ENCODE measurements around the gene USP5.

USP5 gene

DNA sequence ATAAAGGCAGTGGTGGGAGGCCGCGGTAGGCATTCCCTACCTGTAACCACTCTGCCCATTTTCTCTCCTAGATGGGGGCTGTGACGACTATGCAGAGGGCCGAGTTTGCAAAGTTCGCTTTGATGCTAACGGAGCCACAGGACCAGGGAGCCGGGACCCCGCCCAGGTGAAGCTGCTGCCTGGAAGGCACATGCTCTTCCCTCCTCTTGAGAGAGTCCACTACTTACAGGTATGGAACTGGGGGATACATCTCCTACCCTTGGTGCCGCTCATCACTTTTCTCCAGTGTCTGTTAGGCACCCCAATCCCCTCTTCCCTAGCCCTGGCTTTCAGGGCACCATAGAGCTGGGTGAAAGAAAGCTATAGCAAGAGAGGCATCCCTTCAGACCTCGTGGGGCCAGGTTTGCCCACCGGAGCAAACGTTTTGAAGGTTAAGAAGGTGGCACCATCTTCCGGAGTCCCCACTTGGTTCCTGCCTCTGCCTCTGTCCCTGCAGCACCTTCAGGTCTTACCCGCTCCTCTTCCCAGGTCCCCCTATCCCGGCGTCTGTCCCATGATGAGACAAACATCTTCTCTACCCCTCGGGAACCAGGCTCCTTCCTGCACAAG lies 25.7 kb upstream of the USP5 start:
- DNase-seq (ENCODE audit: low read depth, low spot score), result no peak

DNA sequence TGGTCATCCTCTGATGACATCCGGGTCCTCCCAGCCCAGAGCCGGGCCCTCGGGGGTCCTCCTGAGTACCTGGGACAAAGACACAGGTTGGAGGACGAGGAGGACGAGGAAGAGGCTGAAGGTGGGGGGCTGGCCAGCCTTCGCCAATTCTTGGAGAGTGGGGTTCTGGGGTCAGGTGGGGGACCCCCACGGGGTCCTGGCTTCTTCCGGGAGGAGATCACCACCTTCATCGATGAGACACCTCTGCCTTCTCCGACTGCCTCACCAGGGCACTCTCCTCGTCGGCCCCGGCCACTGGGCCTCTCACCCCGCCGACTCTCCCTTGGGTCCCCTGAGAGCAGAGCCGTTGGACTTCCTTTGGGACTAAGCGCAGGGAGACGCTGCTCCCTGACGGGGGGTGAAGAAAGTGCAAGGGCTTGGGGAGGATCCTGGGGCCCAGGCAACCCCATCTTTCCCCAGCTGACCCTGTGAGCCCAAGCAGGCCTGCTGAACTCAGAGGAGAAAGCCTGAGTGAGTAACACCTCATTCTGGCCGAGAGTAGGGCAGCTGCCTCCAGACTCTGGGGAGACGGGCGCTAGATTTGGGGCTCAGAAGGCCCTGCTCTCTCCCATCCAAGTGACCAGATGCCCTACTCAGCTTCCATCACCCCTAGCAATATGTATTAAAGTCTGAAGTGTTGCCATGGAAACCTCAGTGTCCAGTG lies 25.1 kb upstream of the USP5 start:
- no peak for DNase-seq (ENCODE audit: low read depth, low spot score)

DNA sequence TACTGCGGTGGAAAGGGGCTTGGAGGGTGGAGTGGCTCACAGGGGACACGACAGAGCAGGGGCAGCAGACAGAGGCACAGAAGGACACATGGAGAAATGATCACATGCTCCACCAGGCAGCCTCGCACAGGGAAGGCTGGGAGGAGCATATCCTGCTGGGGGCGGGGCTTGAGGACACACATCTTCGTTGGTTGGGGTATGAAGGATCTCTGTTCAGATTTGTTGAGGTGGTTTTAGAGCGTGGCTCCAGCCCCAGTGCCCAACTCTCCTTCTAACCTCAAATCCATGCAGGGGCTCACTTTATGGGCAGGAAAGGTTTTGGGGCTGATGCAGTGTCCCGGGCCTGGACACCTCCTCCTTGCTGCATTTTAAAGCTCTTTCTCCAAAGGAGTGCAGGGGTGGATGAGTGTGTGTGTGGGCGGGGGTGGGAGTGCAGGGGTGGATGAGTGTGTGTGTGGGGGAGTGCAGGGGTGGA lies 24.5 kb upstream of the USP5 start:
- DNase-seq (ENCODE audit: low read depth, low spot score), result peak; percentile 86

DNA sequence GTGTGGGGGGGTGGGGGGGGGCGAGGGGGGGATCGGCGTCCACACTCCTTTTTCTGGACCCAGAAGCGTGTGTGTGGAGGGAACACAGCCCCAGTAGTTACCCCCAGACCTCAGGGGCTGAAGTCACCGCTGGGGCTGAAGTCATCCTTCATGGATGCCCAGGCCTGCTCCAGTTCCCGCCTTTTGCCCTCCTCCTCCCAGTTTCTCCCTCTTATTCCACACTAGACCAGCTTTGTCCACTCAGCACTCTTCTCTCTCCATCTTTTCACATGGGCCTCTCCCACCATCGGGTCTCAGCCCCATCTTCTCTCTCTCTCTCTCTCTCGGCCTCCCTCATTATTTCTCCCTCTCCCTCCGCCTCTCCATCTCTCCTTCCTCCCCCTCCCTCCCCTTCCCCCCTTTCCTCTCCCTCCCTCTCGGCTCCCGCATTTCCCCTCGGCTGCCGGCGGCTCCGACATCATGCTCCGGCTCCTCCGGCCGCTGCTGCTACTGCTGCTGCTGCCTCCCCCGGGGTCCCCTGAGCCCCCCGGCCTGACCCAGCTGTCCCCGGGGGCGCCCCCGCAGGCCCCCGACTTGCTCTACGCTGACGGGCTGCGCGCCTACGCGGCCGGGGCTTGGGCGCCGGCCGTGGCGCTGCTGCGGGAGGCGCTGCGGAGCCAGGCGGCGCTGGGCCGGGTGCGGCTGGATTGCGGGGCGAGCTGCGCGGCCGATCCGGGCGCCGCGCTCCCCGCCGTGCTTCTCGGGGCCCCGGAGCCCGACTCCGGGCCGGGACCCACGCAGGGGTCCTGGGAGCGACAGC lies 23.8 kb upstream of the USP5 start, which contains the start of gene P3H3:
Gene P3H3 (plus strand): TSS at position 426 of the 799 bp plus-strand sequence. CDS start 34 bp downstream, at position 460.
- DNase-seq (ENCODE audit: low read depth, low spot score), result no peak

DNA sequence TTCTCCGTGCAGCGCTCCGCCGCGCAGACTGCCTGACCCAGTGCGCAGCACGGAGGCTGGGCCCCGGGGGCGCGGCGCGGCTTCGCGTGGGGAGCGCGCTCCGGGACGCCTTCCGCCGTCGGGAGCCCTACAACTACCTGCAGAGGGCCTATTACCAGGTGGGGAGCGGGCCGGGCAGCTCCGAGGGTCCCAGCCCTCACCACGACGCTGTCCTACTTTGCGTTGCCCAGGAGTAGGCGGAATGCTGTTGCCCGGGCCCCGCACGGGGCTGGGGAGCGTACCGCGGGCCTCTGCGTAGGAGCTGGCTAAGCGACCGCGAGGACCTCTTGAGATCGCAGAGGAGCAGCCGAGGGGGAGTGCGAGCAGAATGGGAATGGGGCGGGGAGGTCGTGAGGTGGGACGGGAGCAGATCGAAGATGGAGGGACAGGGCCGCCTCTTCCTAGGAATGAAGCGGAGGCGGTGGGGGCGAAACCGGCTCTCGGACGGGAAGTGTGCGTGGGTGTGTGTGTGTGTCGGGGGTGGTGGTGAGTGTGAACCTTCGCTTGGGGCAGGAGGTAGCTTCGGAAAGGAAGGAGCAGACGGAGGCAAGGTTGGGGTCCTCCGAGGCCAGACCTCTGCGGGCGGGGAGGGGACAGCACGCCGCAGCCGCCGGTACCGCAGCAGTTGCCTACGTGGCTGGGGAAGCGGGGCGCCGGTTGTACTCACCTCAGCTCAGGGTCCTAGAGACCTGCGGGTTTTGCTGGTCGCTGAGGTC lies 23.0 kb upstream of the USP5 start:
- DNase-seq (ENCODE audit: low read depth, low spot score), result peak; percentile 63

DNA sequence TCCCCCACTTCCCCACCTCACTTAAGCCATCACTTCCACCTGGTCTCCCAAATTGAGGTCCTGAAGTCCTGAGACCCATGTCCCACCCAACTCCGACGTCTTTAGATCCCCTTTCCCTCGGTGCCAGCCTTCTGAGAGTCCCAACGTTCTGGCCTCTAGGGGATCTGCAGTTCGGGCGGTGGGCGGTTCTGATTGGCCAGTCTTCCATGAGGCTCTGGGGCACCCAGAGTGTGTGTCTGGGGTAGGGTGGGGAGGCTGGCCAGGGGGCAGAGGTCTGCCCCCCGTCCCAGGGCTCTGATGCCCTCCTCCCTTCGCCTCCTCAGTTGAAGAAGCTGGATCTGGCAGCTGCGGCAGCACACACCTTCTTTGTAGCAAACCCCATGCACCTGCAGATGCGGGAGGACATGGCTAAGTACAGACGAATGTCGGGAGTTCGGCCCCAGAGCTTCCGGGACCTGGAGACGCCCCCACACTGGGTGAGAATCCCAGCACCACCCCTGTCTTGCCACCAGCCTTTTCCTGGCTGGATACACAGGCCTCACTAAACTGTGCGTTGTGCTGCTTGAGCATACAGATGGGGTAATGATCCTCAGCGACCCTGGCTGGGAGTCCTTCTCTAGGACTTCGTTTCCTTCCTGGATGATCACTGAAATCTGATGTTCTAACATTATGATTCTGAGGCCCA lies 22.3 kb upstream of the USP5 start:
- peak; percentile 61 for DNase-seq (ENCODE audit: low read depth, low spot score)

DNA sequence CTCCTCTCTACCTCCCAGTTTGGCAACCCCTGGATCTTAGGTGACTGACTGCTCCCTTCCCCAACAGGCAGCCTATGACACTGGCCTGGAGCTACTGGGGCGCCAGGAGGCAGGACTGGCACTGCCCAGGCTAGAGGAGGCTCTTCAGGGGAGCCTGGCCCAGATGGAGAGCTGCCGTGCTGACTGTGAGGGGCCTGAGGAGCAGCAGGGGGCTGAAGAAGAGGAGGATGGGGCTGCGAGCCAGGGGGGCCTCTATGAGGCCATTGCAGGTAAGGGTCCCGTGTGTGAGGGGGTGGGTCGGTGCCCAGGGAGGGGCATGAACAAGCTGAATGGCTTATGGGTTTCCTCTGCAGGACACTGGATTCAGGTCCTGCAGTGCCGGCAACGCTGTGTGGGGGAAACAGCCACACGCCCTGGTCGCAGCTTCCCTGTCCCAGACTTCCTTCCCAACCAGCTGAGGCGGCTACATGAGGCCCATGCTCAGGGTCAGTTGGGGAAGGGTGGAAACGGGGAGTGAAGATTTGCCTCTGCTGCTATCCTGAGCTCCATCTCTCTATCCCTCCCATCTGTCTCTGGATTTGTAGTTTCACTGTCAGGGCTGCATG lies 21.6 kb upstream of the USP5 start:
- no peak for DNase-seq (ENCODE audit: low read depth, low spot score)

DNA sequence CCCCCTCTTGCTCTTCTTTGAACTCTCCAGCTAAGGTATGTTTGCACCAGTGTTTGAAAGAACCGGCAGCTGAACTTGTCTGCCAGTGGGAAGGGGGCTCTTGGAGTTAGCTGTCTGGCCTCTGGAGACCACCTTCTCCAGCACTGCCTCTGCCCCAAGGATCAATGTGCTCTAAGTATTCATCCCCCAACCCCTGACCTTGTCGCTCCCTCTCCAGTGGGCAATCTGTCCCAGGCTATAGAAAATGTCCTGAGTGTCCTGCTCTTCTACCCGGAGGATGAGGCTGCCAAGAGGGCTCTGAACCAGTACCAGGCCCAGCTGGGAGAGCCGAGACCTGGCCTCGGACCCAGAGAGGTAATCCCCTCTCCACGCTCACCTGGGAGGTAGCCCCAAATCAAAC lies 21.0 kb upstream of the USP5 start:
- no peak for DNase-seq (ENCODE audit: low read depth, low spot score)

DNA sequence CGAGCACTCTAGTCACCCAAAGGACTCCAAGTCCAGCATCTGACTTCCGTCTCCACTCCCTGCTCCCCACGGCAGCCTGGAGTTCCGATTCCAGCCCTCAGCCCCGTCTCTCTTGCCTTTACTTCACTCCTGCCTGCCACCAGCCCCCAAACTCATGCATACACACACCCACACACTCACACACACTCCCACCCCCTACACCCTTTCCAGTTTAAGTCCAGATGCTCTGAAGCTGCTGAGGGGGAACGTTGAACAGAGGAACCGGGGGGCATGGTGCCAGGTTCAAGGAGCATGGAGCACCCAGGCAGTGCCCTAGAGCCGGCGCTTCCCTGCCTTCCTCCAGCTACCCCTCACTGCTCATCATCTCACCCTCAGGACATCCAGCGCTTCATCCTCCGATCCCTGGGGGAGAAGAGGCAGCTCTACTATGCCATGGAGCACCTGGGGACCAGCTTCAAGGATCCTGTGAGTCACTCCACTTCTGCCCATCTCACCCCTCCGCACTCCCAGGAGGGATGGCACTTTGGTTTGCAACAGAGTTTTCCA lies 20.4 kb upstream of the USP5 start:
- no peak for DNase-seq (ENCODE audit: low read depth, low spot score)

DNA sequence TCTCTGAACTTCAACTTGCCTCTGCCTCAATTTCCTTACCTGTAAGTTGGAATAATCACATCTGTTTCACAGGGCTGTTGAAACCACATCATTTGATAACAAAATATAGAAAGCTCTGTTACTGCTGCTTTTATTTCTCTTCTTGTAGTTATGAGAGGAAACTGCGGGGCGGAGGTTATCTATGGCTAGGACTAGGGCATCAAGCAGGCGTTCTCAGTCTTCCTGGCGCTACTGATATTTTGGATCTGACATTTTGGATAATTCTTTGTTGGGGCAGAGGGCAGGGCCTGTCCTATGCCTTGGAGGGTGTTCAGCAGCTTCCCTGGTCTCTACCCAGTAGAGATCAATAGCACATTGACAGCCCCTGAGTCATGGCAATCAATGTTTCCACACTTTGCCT lies 19.8 kb upstream of the USP5 start:
- DNase-seq (ENCODE audit: low read depth, low spot score), result no peak

DNA sequence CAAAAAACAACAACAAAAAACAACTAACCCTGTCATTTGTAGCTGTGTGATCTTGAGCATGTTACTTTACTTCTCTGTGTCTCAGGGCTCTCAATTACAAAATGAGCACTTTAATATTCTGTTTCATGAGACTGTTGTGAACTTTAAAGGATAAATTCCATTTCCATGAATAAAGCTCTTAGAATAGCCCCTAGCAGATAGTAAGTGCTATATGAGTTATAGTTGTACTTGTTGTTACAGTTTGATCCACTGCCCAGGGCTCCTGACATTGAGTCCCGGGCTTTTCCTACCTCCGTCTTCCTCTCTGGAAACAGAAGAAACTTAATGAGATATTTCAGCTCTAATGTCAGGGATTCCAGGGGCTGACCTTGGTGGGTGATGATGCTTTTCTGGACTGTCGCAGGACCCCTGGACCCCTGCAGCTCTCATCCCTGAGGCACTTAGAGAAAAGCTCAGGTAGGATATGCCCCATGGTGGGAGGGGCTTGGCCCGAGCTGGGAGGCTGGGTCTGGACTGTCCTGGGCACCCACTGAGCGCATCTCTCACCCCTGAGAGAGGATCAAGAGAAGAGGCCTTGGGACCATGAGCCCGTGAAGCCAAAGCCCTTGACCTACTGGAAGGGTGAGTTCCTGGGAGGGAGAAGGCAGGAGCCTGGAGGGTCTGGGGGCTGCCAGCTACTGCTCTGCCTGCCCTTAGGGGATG lies 18.6 kb upstream of the USP5 start:
- DNase-seq (ENCODE audit: low read depth, low spot score), result no peak

DNA sequence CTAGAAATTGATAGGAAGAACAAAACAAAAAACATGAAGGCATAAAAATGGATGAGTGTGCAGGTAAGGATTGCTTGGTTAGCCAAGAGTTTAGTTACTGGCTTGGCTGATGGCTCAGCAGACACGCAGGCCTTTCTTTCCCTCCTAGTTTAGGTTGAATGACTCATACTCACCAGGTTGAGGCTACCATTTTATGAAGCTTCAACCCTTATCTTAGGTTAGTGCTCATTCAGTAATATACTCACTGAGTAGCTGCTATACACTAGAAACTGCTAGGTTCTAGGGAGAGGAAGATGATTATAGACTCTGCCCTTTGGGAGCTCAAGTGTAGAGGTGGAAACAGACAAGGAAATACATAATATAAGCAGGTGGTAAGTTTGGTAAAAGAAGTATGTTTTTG lies 17.7 kb upstream of the USP5 start:
- no peak for DNase-seq (ENCODE audit: low read depth, low spot score)

DNA sequence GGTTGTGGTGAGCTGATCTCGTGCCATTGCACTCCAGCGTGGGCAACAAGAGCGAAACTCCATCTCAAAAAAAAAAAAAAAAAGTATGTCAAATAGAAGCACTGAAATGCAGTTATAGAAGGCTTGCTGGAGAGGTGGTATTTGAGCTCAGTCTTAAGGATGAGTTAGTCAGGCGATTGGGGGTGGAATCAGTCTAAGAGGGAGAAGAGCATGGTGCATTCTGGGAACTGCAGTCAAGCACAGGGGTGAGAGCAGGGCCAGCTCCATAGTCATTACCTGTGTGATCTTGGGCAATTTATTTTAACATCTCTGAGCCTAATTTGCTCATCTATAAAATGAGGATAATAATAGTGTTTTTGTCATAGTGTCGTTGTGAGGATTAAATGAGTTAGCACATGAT lies 17.1 kb upstream of the USP5 start:
- DNase-seq (ENCODE audit: low read depth, low spot score), result no peak

DNA sequence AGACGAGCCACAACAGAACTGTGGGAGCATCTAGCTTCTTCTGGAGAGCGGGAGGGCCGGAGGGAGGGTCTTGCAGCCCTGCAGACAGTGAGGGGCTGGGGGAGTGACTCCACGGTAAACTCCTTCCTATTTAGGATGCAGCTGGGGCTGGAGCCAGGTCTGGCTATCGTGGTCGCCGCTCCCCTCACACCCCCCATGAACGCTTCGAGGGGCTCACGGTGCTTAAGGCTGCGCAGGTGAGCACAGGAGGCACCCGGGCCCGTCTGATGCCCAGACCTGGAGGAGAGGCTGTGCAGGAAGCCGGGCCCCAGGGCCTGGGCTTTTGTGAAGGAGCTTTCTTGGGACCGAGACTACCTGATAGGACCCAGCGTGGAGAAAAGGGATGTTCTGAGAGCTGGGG lies 15.1 kb upstream of the USP5 start:
- DNase-seq (ENCODE audit: low read depth, low spot score), result no peak

DNA sequence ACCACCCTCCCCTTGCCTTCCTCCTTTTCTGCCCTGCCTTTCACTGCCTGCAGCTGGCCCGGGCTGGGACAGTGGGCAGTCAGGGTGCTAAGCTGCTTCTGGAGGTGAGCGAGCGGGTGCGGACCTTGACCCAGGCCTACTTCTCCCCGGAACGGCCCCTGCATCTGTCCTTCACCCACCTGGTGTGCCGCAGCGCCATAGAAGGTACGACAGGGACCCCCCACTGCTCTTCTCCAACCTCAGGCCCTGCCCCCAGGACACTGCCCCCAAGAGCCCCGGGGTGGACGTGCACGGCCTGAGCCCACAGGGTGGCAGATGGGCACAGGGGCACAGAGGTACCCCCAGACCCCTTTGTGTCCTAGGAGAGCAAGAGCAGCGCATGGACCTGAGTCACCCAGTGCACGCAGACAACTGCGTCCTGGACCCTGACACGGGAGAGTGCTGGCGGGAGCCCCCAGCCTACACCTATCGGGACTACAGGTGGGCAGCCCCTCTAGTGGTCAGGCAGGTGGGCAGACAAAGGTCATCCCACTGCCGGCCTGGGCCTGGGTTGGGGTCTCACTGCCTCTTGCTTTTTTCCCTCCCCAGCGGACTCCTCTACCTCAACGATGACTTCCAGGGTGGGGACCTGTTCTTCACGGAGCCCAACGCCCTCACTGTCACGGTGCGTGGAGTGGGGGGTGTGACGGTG lies 14.4 kb upstream of the USP5 start:
- no peak for DNase-seq (ENCODE audit: low read depth, low spot score)

DNA sequence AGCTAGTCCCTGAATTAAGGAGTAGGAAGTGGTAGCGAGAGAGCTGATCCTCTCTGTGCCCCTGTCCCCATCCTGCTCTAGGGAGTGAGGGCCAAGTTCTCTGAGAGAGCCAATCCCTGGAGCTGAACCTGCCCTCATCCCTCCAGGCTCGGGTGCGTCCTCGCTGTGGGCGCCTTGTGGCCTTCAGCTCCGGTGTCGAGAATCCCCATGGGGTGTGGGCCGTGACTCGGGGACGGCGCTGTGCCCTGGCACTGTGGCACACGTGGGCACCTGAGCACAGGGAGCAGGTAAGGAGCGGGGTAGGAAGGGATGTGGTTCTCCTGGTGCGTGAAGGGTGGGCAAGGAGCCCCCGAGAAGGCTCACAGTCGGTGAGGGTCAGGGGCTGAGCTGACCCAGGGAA lies 13.1 kb upstream of the USP5 start:
- DNase-seq (ENCODE audit: low read depth, low spot score), result no peak

DNA sequence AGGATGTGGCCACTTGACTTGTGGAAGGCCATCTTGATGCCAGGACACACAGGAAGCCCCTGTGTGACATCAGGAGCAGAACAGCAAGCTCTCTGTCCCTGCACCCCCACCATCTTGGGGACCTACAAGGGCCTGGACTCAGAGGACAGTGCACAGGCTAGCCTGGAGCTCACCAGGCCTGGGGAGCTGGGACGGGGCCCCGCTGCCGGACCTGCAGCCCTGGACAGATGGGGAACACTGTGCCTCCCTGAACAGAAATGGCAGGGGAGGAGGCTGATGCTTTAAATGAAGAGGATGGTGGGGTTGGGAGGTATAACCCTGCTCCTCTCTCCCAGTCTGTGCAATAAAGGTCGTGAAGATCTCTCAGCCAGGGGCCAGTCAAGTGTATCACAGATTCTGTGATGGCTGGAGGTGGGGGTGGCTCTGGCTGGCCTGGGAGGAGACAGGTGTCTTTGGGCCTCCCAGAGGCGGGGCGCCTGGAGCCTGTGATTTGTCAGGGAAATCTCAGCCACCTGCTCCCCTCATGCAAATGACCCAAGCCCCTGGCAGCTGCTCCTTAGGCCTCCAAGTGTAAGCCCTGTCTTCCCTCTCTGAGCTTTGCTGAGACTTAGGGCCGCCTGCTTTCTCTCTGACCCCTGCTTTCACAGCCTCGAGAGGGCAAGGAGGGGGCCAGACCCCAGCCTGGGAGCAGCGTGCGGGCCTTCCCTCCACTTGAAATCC lies 12.3 kb upstream of the USP5 start:
- no peak for DNase-seq (ENCODE audit: low read depth, low spot score)

DNA sequence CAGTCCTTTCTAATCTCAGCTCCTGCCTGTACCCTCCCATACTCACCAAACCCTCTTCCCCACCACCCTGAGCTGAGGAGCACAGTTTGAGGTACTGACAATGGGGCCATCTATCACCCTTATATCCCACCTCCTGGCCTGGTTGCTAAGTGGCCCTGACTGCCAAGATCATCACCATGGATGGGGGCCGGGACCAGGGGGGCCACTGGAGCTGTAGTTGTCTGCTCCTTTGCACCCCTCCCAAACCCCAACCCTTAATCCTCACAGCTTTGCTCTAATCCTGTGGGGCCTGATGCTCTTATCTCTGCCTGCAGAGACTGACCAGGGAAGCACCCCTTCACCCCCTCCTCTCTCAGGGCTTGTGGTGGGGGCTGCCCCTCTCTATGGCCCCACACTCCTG lies 11.6 kb upstream of the USP5 start:
- DNase-seq (ENCODE audit: low read depth, low spot score), result no peak

Data from ELF-1 (cell line).